Liver (tissue), 9 donors: ENCODE results near the gene MAP3K10. TPM values are rescaled to one million over a fixed set of nuclear protein-coding genes. Genes with fewer than 3 reads are reported as not detected.

ENCODE experiments used
- DNase-seq: peaks from one replicate; pipeline ENCODE4 v3.0.0-alpha.2; 2017; ENCODE audit warnings: low spot score
- H3K27ac ChIP-seq, 2 donors: one replicate each; pipeline ENCODE4 v1.7.0; 2013; ENCODE audit warnings: inconsistent platforms in 2 of 2, low read length in 2 of 2, control low read depth in 1 of 2, low read depth in 1 of 2, mild to moderate bottlenecking in 1 of 2
- H3K27me3 ChIP-seq, 4 donors: one replicate each; pipeline versions ENCODE4 v1.6.1 to v1.7.0; 2013; ENCODE audit warnings: low read length in 3 of 4, inconsistent platforms in 1 of 4, mild to moderate bottlenecking in 1 of 4, moderate library complexity in 1 of 4; ENCODE audit not compliant: control insufficient read depth in 4 of 4, insufficient read depth in 4 of 4
- H3K36me3 ChIP-seq, 4 donors: one replicate each; pipeline versions ENCODE4 v1.6.1 to v1.7.0; 2013; ENCODE audit warnings: low read length in 3 of 4, mild to moderate bottlenecking in 3 of 4, low read depth in 1 of 4, moderate library complexity in 1 of 4; ENCODE audit not compliant: control insufficient read depth in 4 of 4, insufficient read depth in 3 of 4
- H3K4me1 ChIP-seq, 4 donors: one replicate each; pipeline versions ENCODE4 v1.6.1 to v1.7.0; 2013; ENCODE audit warnings: low read length in 3 of 4, mild to moderate bottlenecking in 3 of 4, moderate library complexity in 1 of 4; ENCODE audit not compliant: control insufficient read depth in 4 of 4, insufficient read depth in 4 of 4
- H3K4me3 ChIP-seq, 3 donors: one replicate each; pipeline versions ENCODE4 v1.6.1 to v1.7.0; 2013; ENCODE audit warnings: low read length in 3 of 3, control low read depth in 1 of 3, low read depth in 1 of 3, mild to moderate bottlenecking in 1 of 3
- H3K9ac ChIP-seq, 2 donors: one replicate each; pipeline ENCODE4 v1.7.0; 2013; ENCODE audit warnings: low read length in 2 of 2, mild to moderate bottlenecking in 2 of 2, moderate library complexity in 2 of 2, control low read depth in 1 of 2, low read depth in 1 of 2
- H3K9me3 ChIP-seq, 4 donors: one replicate each; pipeline versions ENCODE4 v1.6.1 to v1.7.0; 2013; ENCODE audit warnings: low read length in 3 of 4; ENCODE audit not compliant: control insufficient read depth in 4 of 4
- EGR1 ChIP-seq, 2 donors: IDR thresholded peaks; 2 replicates each; pipeline ENCODE4 v1.6.1; 2016 to 2018; ENCODE audit warnings: antibody characterized with exemption in 2 of 2, low read depth in 2 of 2
- FOXA1 ChIP-seq: IDR thresholded peaks from 2 replicates; pipeline ENCODE4 v1.6.1; 2016; ENCODE audit warnings: antibody characterized with exemption
- FOXA2 ChIP-seq: IDR thresholded peaks from 2 replicates; pipeline ENCODE4 v1.6.1; 2016; ENCODE audit warnings: antibody characterized with exemption
- GABPA ChIP-seq, 2 donors: IDR thresholded peaks in 1 of 2; conservative IDR thresholded peaks in 1 of 2; 2 replicates each; pipeline ENCODE4 v1.6.1; 2016; ENCODE audit warnings: antibody characterized with exemption in 2 of 2, mild to moderate bottlenecking in 1 of 2, moderate library complexity in 1 of 2
- HNF4A ChIP-seq, 2 donors: conservative IDR thresholded peaks; 2 replicates each; pipeline ENCODE4 v1.6.1; 2016; ENCODE audit warnings: antibody characterized with exemption in 2 of 2, mild to moderate bottlenecking in 2 of 2
- HNF4G ChIP-seq: IDR thresholded peaks from 2 replicates; pipeline ENCODE4 v1.6.1; 2016; ENCODE audit warnings: antibody characterized with exemption
- JUND ChIP-seq, 2 donors: IDR thresholded peaks; 2 replicates each; pipeline ENCODE4 v1.6.1; 2016; ENCODE audit warnings: antibody characterized with exemption in 2 of 2
- MAX ChIP-seq: IDR thresholded peaks from 2 replicates; pipeline ENCODE4 v1.6.1; 2016; ENCODE audit warnings: antibody characterized with exemption
- NR2F2 ChIP-seq: IDR thresholded peaks from 2 replicates; pipeline ENCODE4 v1.6.1; 2016; ENCODE audit warnings: antibody characterized with exemption
- RAD21 ChIP-seq, 2 donors: IDR thresholded peaks; 2 replicates each; pipeline ENCODE4 v1.6.1; 2016; ENCODE audit warnings: antibody characterized with exemption in 2 of 2, mild to moderate bottlenecking in 2 of 2
- REST ChIP-seq: IDR thresholded peaks from 2 replicates; pipeline ENCODE4 v1.6.1; 2016; ENCODE audit warnings: antibody characterized with exemption, mild to moderate bottlenecking
- RXRA ChIP-seq, 2 donors: IDR thresholded peaks; 2 replicates each; pipeline ENCODE4 v1.6.1; 2017 to 2018; ENCODE audit warnings: antibody characterized with exemption in 2 of 2, mild to moderate bottlenecking in 1 of 2
- SP1 ChIP-seq: IDR thresholded peaks from 2 replicates; pipeline ENCODE4 v1.6.1; 2018; ENCODE audit warnings: antibody characterized with exemption, mild to moderate bottlenecking
- TAF1 ChIP-seq: conservative IDR thresholded peaks from 2 replicates; pipeline ENCODE4 v1.6.1; 2016; ENCODE audit warnings: antibody characterized with exemption, mild to moderate bottlenecking
- YY1 ChIP-seq: IDR thresholded peaks from 2 replicates; pipeline ENCODE4 v1.6.1; 2016; ENCODE audit warnings: antibody characterized with exemption, mild to moderate bottlenecking
- ZBTB33 ChIP-seq: IDR thresholded peaks from 2 replicates; pipeline ENCODE4 v1.6.1; 2016; ENCODE audit warnings: antibody characterized with exemption
- WGBS: extraction: QIAGEN DNeasy Blood & Tissue Kit; methylation state at CpG from one replicate; pipeline ENCODE4 v1.1.7; 2013; 5-methylcytosine and 5-hydroxymethylcytosine counted together
- polyA plus RNA-seq, 2 donors: library from polyadenylated mRNA; stranded (reverse) in 1 of 2; unstranded in 1 of 2; fragments of 200-250 nt in 1 of 2; fragments of >200 nt in 1 of 2; fragmentation: Nextera tagmentation in 1 of 2; extraction: Ambion mirVana in 1 of 2; gene quantifications; one replicate each; pipeline versions ENCODE4 v1.2.1 to v1.2.3, GENCODE V29; 2013 to 2015
- total RNA-seq, 2 donors: library from RNA; depleted of rRNA; stranded (reverse); fragments of >200 nt; gene quantifications; one replicate each; pipeline ENCODE4 v1.2.3, GENCODE V29; 2014
- TF ChIP-seq, protein P1 (sequence below): fragments of 150-350 bp; IDR thresholded peaks from 2 replicates; pipeline ENCODE4 v1.5.1; 2017; ENCODE audit warnings: improper control_type of control experiment, low read depth, low read length; ENCODE audit not compliant: missing input control
- donor health status: healthy.
- donor health status: healthy.
- donor health status: healthy.
- donor health status: healthy.
- donor health status: healthy.

MAP3K10 gene
- total and polyA plus RNA-seq, 4 donors: 0.65 to 3.9 (median 2.1) TPM

- TF ChIP-seq MAX (no peak), RAD21 (IDR thresholded peaks at IDR 0.05) (no peak), SP1 (no peak), HNF4G (no peak)
Observed at GRCh38 chr19:40157059-40157458, 34.2 kb upstream of the MAP3K10 start (continued).

DNA sequence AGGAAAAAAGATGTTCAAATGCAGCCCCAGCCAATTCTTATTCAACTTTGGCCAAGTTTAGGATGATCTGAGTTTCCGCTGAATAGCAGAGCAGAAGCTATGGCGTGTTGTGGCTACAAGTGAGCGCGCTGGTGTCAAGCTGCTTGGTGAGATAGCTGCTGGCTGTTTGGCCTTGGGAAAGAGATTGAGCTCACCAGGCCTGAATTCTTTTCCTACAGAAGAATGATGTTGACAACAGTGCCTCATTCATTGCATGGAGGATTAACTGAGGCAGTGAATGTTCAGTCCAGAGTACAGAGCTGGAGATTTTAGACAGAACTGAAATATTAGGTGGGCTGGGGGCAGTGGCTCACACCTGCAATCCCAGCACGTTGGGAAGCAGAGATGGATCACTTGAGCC is 31.5 kb upstream of the MAP3K10 start:
- Histone ChIP-seq H3K4me3 (no peak overlapping the region), H3K4me1 (no peaks in the 10 kb centered on the region), H3K27ac (no peak overlapping the region), H3K27me3 (no peaks in the 10 kb centered on the region), H3K36me3 (no peaks in the 10 kb centered on the region), H3K9ac (no peak overlapping the region), H3K9me3 (no peaks in the 10 kb centered on the region)
- DNase-seq: no peak
- no peak for TF ChIP-seq HNF4A (conservative IDR thresholded peaks at IDR 0.05)
- 90% methylated on average over 5 of the region's 5 CpGs for WGBS

DNA sequence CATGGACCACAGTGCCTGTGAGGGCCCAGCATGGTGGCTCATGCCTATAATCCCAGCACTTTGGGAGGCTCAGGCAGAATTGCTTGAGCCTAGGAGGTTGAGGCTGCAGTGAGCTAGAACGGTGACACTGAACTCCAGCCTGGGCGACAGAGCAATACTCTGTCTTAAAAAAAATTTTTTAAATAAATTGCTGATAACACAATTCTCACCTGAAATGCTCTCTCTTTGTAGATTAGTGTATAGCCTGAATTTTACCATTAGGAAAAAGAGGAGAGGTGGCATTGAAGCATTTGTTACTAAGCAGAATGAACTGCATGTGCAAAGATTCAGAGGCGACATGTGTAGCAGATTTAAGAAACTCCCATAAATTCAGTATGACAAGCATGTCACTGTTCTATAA is 29.1 kb upstream of the MAP3K10 start:
- H3K36me3 ChIP-seq: no peaks in the 10 kb centered on the region
- H3K4me1 ChIP-seq: no peaks in the 10 kb centered on the region
- WGBS: 91% methylated on average over 3 of the region's 3 CpGs
- TF ChIP-seq REST (no peak), RXRA (IDR thresholded peaks at IDR 0.05) (no peak), NR2F2 (no peak), ZBTB33 (no peak), TAF1 (no peak), EGR1 (IDR thresholded peaks at IDR 0.05; ENCODE audit: low read depth in 2 of 2) (no peak), MAX (no peak), JUND (IDR thresholded peaks at IDR 0.05) (no peak), FOXA1 (no peak), HNF4A (conservative IDR thresholded peaks at IDR 0.05) (no peak), YY1 (no peak), FOXA2 (no peak), GABPA (IDR thresholded peaks at IDR 0.05 in 1 of 2, conservative IDR thresholded peaks at IDR 0.05 in 1 of 2) (no peak), SP1 (no peak)
- TF ChIP-seq, protein P1, sequence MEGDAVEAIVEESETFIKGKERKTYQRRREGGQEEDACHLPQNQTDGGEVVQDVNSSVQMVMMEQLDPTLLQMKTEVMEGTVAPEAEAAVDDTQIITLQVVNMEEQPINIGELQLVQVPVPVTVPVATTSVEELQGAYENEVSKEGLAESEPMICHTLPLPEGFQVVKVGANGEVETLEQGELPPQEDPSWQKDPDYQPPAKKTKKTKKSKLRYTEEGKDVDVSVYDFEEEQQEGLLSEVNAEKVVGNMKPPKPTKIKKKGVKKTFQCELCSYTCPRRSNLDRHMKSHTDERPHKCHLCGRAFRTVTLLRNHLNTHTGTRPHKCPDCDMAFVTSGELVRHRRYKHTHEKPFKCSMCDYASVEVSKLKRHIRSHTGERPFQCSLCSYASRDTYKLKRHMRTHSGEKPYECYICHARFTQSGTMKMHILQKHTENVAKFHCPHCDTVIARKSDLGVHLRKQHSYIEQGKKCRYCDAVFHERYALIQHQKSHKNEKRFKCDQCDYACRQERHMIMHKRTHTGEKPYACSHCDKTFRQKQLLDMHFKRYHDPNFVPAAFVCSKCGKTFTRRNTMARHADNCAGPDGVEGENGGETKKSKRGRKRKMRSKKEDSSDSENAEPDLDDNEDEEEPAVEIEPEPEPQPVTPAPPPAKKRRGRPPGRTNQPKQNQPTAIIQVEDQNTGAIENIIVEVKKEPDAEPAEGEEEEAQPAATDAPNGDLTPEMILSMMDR: no peak
- no peak overlapping the region for H3K27ac ChIP-seq
- no peaks in the 10 kb centered on the region for H3K9me3 ChIP-seq
- H3K4me3 ChIP-seq: no peak overlapping the region
- H3K27me3 ChIP-seq: no peaks in the 10 kb centered on the region
- no peak overlapping the region for H3K9ac ChIP-seq
- no peak for DNase-seq
